GM12865 (cell line): ENCODE data around the gene TBC1D12.
"Not testable (repeated sequence)": the region's sequence is repeated elsewhere in the genome, so short reads cannot be mapped to it uniquely, and the experiment has no call there.

ENCODE experiments used
- DNase-seq: peaks from one replicate; pipeline ENCODE4 v3.0.0; 2010; ENCODE audit warnings: low read depth
- H3K4me3 ChIP-seq: 2 replicates; pipeline ENCODE4 v1.5.1; 2011; ENCODE audit warnings: mild to moderate bottlenecking, low read depth, low read length, control low read depth
- CTCF ChIP-seq: IDR thresholded peaks from 2 replicates; pipeline ENCODE4 v1.5.1; 2011; ENCODE audit warnings: low read length, control low read depth, low read depth, inconsistent platforms; ENCODE audit not compliant: insufficient read depth; ENCODE audit errors: missing control alignments

TBC1D12 gene

GRCh38 chr10:94376865-94377264, 25.5 kb upstream of the TBC1D12 start:
- H3K4me3 ChIP-seq, result no peak overlapping the region
- DNase-seq, result no peak
- TF ChIP-seq CTCF, result no peak

- TF ChIP-seq CTCF, result no peak
- DNase-seq, result no peak
- no peak overlapping the region for H3K4me3 ChIP-seq
Observed at GRCh38 chr10:94383530-94383929, 18.8 kb upstream of the TBC1D12 start.

GRCh38 chr10:94385733-94386132, 16.6 kb upstream of the TBC1D12 start:
- not testable (repeated sequence) for H3K4me3 ChIP-seq, DNase-seq

- H3K4me3 ChIP-seq, DNase-seq: not testable (repeated sequence)
Observed at GRCh38 chr10:94392117-94392516, 10.2 kb upstream of the TBC1D12 start.

- no peak overlapping the region for H3K4me3 ChIP-seq
- TF ChIP-seq CTCF, result no peak
- DNase-seq, result no peak
Observed at GRCh38 chr10:94397549-94398370, 4.6 kb upstream of the TBC1D12 start.

- TF ChIP-seq CTCF, result no peak
- no peak overlapping the region for H3K4me3 ChIP-seq
- DNase-seq, result no peak
Observed at GRCh38 chr10:94398762-94399161, 3.6 kb upstream of the TBC1D12 start.

- TF ChIP-seq CTCF, result no peak
- peak overlapping the region; percentile 76 for H3K4me3 ChIP-seq
- DNase-seq, result peak; percentile 62
Observed at GRCh38 chr10:94402843-94403379, 570 bp downstream of the TBC1D12 start.
